ENCODE results near the gene IFRD1.

The IFRD1 gene

GRCh38 chr7:112423987-112424386 is 26.3 kb upstream of the IFRD1 start:
- Histone ChIP-seq H3K27ac (ENCODE audit: low read depth, low read length) (no peak overlapping the region), H3K36me3 (ENCODE audit: low read length) (no peaks in the 10 kb centered on the region), H3K9me3 (ENCODE audit: insufficient read depth, low read length) (no peaks in the 10 kb centered on the region), H3K4me2 (ENCODE audit: low read depth, low read length, poor library complexity, severe bottlenecking) (no peak overlapping the region), H3K9ac (ENCODE audit: low read length) (no peak overlapping the region), H3F3A (ENCODE audit: insufficient read depth) (peaks cover 8% of the 10 kb centered on the region; the same call in 1 of the 2 replicates), H2AFZ (ENCODE audit: low read depth, low read length, severe bottlenecking) (no peak overlapping the region), H3K4me3 (ENCODE audit: insufficient read depth, low read length, poor library complexity, severe bottlenecking) (no peak overlapping the region), H3K79me2 (ENCODE audit: insufficient read depth, low read length) (no peaks in the 10 kb centered on the region), H3K27me3 (ENCODE audit: low read length) (no peaks in the 10 kb centered on the region), H4K20me1 (ENCODE audit: low read depth, low read length) (no peaks in the 10 kb centered on the region), H3K9me2 (replicated peaks; ENCODE audit: insufficient read depth, low read length) (no peaks in the 10 kb centered on the region)
- no peak for TF ChIP-seq CTCF (IDR thresholded peaks at IDR 0.05; ENCODE audit: insufficient read depth, low read length, poor library complexity, severe bottlenecking)
- no peak for TF ChIP-seq EZH2phosphoT487 (conservative IDR thresholded peaks at IDR 0.05; ENCODE audit: low read length)

DNA sequence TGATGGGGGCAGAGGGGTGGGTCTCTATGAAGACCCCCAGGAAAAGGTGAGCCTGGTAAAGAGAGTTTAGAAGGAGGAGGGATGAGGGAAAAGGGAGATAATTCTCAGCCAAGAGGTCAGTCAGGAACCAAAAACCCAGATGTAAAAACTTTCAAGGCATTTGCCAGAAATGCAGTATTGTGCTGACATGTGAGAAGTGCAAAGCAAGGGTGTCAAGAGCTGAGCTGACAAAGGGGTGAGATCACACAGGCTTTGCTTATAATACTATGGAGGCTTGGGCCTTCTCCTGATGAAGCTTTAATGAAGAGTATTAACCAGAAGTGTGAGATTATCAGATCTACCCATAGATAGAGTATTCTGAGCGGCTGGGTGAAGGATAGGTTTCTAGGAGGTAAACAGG is 22.3 kb upstream of the IFRD1 start:
- no peaks in the 10 kb centered on the region for H3K79me2 ChIP-seq (ENCODE audit: insufficient read depth, low read length)
- H2AFZ ChIP-seq (ENCODE audit: low read depth, low read length, severe bottlenecking): no peak overlapping the region
- H3K9me3 ChIP-seq (ENCODE audit: insufficient read depth, low read length): no peaks in the 10 kb centered on the region
- no peaks in the 10 kb centered on the region for H3K9me2 ChIP-seq (replicated peaks; ENCODE audit: insufficient read depth, low read length)
- no peak overlapping the region for H3K27ac ChIP-seq (ENCODE audit: low read depth, low read length)
- TF ChIP-seq CTCF (IDR thresholded peaks at IDR 0.05; ENCODE audit: insufficient read depth, low read length, poor library complexity, severe bottlenecking) (no peak), EZH2phosphoT487 (conservative IDR thresholded peaks at IDR 0.05; ENCODE audit: low read length) (no peak)
- H3K27me3 ChIP-seq (ENCODE audit: low read length): no peaks in the 10 kb centered on the region
- H4K20me1 ChIP-seq (ENCODE audit: low read depth, low read length): no peaks in the 10 kb centered on the region
- H3K4me2 ChIP-seq (ENCODE audit: low read depth, low read length, poor library complexity, severe bottlenecking): no peak overlapping the region
- no peaks in the 10 kb centered on the region for H3K36me3 ChIP-seq (ENCODE audit: low read length)
- no peak overlapping the region for H3K9ac ChIP-seq (ENCODE audit: low read length)
- H3K4me3 ChIP-seq (ENCODE audit: insufficient read depth, low read length, poor library complexity, severe bottlenecking): no peak overlapping the region
- no peaks in the 10 kb centered on the region for H3F3A ChIP-seq (ENCODE audit: insufficient read depth)

DNA sequence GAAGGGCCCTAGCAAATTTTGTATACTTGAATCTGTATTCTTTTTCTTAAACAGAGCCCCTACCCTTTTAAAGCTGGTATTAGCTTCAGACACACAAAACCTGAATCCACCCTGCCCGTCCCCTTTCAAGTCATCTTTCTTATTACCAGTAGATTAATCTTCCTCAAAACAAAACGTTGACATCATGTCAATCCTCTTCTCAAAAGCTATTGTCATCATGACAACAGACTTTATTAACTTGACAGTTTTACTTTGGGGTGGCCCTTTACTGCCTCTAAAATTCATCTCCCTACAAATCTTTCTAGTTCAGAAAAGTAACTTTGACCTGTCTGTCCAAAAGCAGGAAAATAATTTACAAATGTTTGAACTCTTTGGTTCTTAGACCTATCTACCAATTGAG is 21.5 kb upstream of the IFRD1 start:
- no peak overlapping the region for H3K27ac ChIP-seq (ENCODE audit: low read depth, low read length)
- no peaks in the 10 kb centered on the region for H3F3A ChIP-seq (ENCODE audit: insufficient read depth)
- no peaks in the 10 kb centered on the region for H3K36me3 ChIP-seq (ENCODE audit: low read length)
- no peaks in the 10 kb centered on the region for H3K9me3 ChIP-seq (ENCODE audit: insufficient read depth, low read length)
- no peaks in the 10 kb centered on the region for H3K9me2 ChIP-seq (replicated peaks; ENCODE audit: insufficient read depth, low read length)
- no peak overlapping the region for H2AFZ ChIP-seq (ENCODE audit: low read depth, low read length, severe bottlenecking)
- H3K4me3 ChIP-seq (ENCODE audit: insufficient read depth, low read length, poor library complexity, severe bottlenecking): no peak overlapping the region
- no peaks in the 10 kb centered on the region for H3K79me2 ChIP-seq (ENCODE audit: insufficient read depth, low read length)
- H4K20me1 ChIP-seq (ENCODE audit: low read depth, low read length): no peaks in the 10 kb centered on the region
- no peak overlapping the region for H3K4me2 ChIP-seq (ENCODE audit: low read depth, low read length, poor library complexity, severe bottlenecking)
- H3K27me3 ChIP-seq (ENCODE audit: low read length): no peaks in the 10 kb centered on the region
- no peak overlapping the region for H3K9ac ChIP-seq (ENCODE audit: low read length)
- TF ChIP-seq EZH2phosphoT487 (conservative IDR thresholded peaks at IDR 0.05; ENCODE audit: low read length): no peak
- no peak for TF ChIP-seq CTCF (IDR thresholded peaks at IDR 0.05; ENCODE audit: insufficient read depth, low read length, poor library complexity, severe bottlenecking)

Data from SU-DHL-6 (cell line).